H1 (cell line): ENCODE data around the gene CD72. TPM values are rescaled to one million over a fixed set of nuclear protein-coding genes. Genes with fewer than 3 reads are reported as not detected.

Experiments used
- CTCF ChIA-PET: fragments of 300-600 bp; sonication (Branson Sonifier 250); formaldehyde crosslinking; loops from one replicate; lab custom pipeline; 2021; ENCODE audit not compliant: partially characterized antibody; lab: Charles Lee
- POLR2A ChIA-PET: fragments of 300-600 bp; sonication (Branson Sonifier 250); formaldehyde crosslinking; loops from one replicate; lab custom pipeline; 2021; ENCODE audit warnings: inconsistent platforms; ENCODE audit not compliant: partially characterized antibody; lab: Charles Lee
- DNase-seq, 2 experiments: peaks; one replicate each; pipeline versions ENCODE4 v3.0.0 to v3.0.0-alpha.2; 2010 to 2022; ENCODE audit warnings: low spot score in 2 of 2, low read depth in 1 of 2, mixed read lengths in 1 of 2
- FAIRE-seq: peaks from 2 replicates; lab custom pipeline; 2011; peaks lifted over from hg19 to GRCh38; lab: Jason Lieb, UNC
- H2AFZ ChIP-seq: 2 replicates; pipeline ENCODE4 v1.8.1; 2012; ENCODE audit warnings: low read length, inconsistent platforms
- H2AK5ac ChIP-seq: 2 replicates; pipeline ENCODE4 v1.6.1; 2013; ENCODE audit warnings: low read depth, low read length
- H2BK120ac ChIP-seq: replicated peaks from 2 replicates; pipeline ENCODE3; 2013; ENCODE audit warnings: low read depth, low read length, inconsistent platforms
- H2BK12ac ChIP-seq: 2 replicates; pipeline ENCODE4 v1.6.1; 2013; ENCODE audit warnings: low read depth, low read length
- H2BK15ac ChIP-seq: 2 replicates; pipeline ENCODE4 v1.6.1; 2013; ENCODE audit warnings: low read length
- H2BK20ac ChIP-seq: 2 replicates; pipeline ENCODE4 v1.6.1; 2013; ENCODE audit warnings: low read length
- H2BK5ac ChIP-seq: 2 replicates; pipeline ENCODE4 v1.6.1; 2013; ENCODE audit warnings: low read depth, low read length
- H3K14ac ChIP-seq: 2 replicates; pipeline ENCODE4 v1.6.1; 2013; ENCODE audit warnings: inconsistent platforms; ENCODE audit not compliant: insufficient read length
- H3K18ac ChIP-seq: 2 replicates; pipeline ENCODE4 v1.6.1; 2013; ENCODE audit warnings: low read length; ENCODE audit errors: extremely low read depth
- H3K23ac ChIP-seq: 2 replicates; pipeline ENCODE4 v1.6.1; 2013; ENCODE audit warnings: inconsistent platforms; ENCODE audit not compliant: insufficient read length
- H3K23me2 ChIP-seq: 2 replicates; pipeline ENCODE4 v1.6.1; 2013; ENCODE audit warnings: low read depth, low read length
- H3K27ac ChIP-seq: 2 replicates; pipeline ENCODE4 v1.6.1; 2011; ENCODE audit warnings: low read depth, low read length, inconsistent platforms
- H3K27me3 ChIP-seq, 4 experiments: replicated peaks in 1 of 4; 1 replicate in 1 of 4; 2 replicates in 3 of 4; pipeline versions ENCODE4 v1.6.1 to v1.8.1; 2011 to 2013; ENCODE audit warnings: low read length in 3 of 4, mild to moderate bottlenecking in 3 of 4, inconsistent platforms in 2 of 4, mixed read lengths in 2 of 4, moderate library complexity in 1 of 4; ENCODE audit not compliant: control insufficient read depth in 3 of 4, insufficient read depth in 3 of 4; ENCODE audit errors: extremely low read depth in 1 of 4
- H3K36me3 ChIP-seq, 4 experiments: 2 replicates each; pipeline versions ENCODE4 v1.6.1 to v1.8.1; 2011 to 2013; ENCODE audit warnings: mild to moderate bottlenecking in 4 of 4, low read length in 3 of 4, moderate library complexity in 2 of 4, control low read depth in 1 of 4, inconsistent platforms in 1 of 4; ENCODE audit not compliant: insufficient read depth in 4 of 4, control insufficient read depth in 2 of 4
- H3K4ac ChIP-seq: replicated peaks from 2 replicates; pipeline ENCODE3; 2013; ENCODE audit warnings: low read length, low read depth, mixed read lengths, inconsistent platforms; ENCODE audit not compliant: insufficient read length
- H3K4me1 ChIP-seq, 4 experiments: replicated peaks in 1 of 4; 1 replicate in 1 of 4; 2 replicates in 3 of 4; pipeline versions ENCODE4 v1.6.1 to v1.8.1; 2011 to 2013; ENCODE audit warnings: low read length in 3 of 4, inconsistent platforms in 2 of 4, mixed read lengths in 1 of 4; ENCODE audit not compliant: insufficient read depth in 4 of 4, control insufficient read depth in 3 of 4
- H3K4me2 ChIP-seq, 2 experiments: 2 replicates each; pipeline versions ENCODE4 v1.6.1 to v1.8.1; 2011 to 2013; ENCODE audit warnings: low read depth in 2 of 2, low read length in 2 of 2, control low read depth in 1 of 2, inconsistent platforms in 1 of 2, mild to moderate bottlenecking in 1 of 2; ENCODE audit not compliant: insufficient read depth in 1 of 2
- H3K4me3 ChIP-seq, 4 experiments: fragments of 200-600, 300-600 bp in 1 of 4; sonication (generic), shearing (Covaris generic), sonication (Bioruptor Twin) in 1 of 4; 2 replicates each; pipeline versions ENCODE4 v1.5.1 to v1.8.1; 2011 to 2016; ENCODE audit warnings: low read length in 4 of 4, low read depth in 3 of 4, control low read depth in 2 of 4, inconsistent platforms in 2 of 4, mild to moderate bottlenecking in 2 of 4, mixed read lengths in 1 of 4, moderate library complexity in 1 of 4; ENCODE audit not compliant: insufficient read depth in 2 of 4; ENCODE audit errors: extremely low read depth in 1 of 4
- H3K56ac ChIP-seq: replicated peaks from 2 replicates; pipeline ENCODE3; 2013; ENCODE audit warnings: low read depth, mild to moderate bottlenecking, mixed read lengths, low read length, inconsistent platforms; ENCODE audit not compliant: insufficient read length
- H3K79me1 ChIP-seq: 2 replicates; pipeline ENCODE4 v1.6.1; 2013; ENCODE audit warnings: low read depth, low read length, control low read depth
- H3K79me2 ChIP-seq, 2 experiments: 2 replicates each; pipeline versions ENCODE4 v1.6.1 to v1.8.1; 2012 to 2013; ENCODE audit warnings: low read length in 2 of 2, mild to moderate bottlenecking in 2 of 2, inconsistent platforms in 1 of 2; ENCODE audit not compliant: insufficient read depth in 2 of 2, control insufficient read depth in 1 of 2
- H3K9ac ChIP-seq, 4 experiments: replicated peaks in 1 of 4; 1 replicate in 1 of 4; 2 replicates in 3 of 4; pipeline versions ENCODE4 v1.6.1 to v1.8.1; 2011 to 2013; ENCODE audit warnings: low read depth in 3 of 4, low read length in 3 of 4, control low read depth in 2 of 4, mild to moderate bottlenecking in 2 of 4, moderate library complexity in 2 of 4, inconsistent platforms in 1 of 4; ENCODE audit errors: extremely low read depth in 1 of 4
- H3K9me3 ChIP-seq, 2 experiments: 2 replicates each; pipeline versions ENCODE4 v1.6.1 to v1.8.1; 2012 to 2013; ENCODE audit warnings: mild to moderate bottlenecking in 2 of 2, moderate library complexity in 2 of 2, control low read depth in 1 of 2, inconsistent platforms in 1 of 2, low read depth in 1 of 2, low read length in 1 of 2, mixed read lengths in 1 of 2; ENCODE audit not compliant: insufficient read depth in 2 of 2
- H4K20me1 ChIP-seq, 2 experiments: replicated peaks in 1 of 2; 2 replicates each; pipeline versions ENCODE3 to v1.8.1; 2011 to 2013; ENCODE audit warnings: inconsistent platforms in 2 of 2, low read length in 2 of 2, mild to moderate bottlenecking in 1 of 2; ENCODE audit not compliant: insufficient read depth in 2 of 2, control insufficient read depth in 1 of 2
- H4K5ac ChIP-seq: 2 replicates; pipeline ENCODE4 v1.6.1; 2013; ENCODE audit warnings: low read length, low read depth, mixed read lengths, inconsistent platforms; ENCODE audit not compliant: insufficient read length
- H4K8ac ChIP-seq: 2 replicates; pipeline ENCODE4 v1.8.0; 2013; ENCODE audit warnings: mild to moderate bottlenecking, moderate library complexity, low read length, inconsistent platforms; ENCODE audit not compliant: insufficient read depth; ENCODE audit errors: extremely low read depth
- H4K91ac ChIP-seq: replicated peaks from 2 replicates; pipeline ENCODE3; 2013; ENCODE audit warnings: low read length, mixed read lengths, inconsistent platforms; ENCODE audit not compliant: insufficient read length
- ATF3 ChIP-seq: IDR thresholded peaks from 2 replicates; pipeline ENCODE4 v1.6.1; 2011; ENCODE audit warnings: low read depth, mild to moderate bottlenecking, low read length; ENCODE audit not compliant: insufficient read depth
- BCL11A ChIP-seq, 2 experiments: IDR thresholded peaks; one replicate each; pipeline ENCODE4 v1.6.1; 2011; ENCODE audit warnings: low read depth in 2 of 2, low read length in 2 of 2, mild to moderate bottlenecking in 2 of 2
- CBX5 ChIP-seq: fragments of 300-800, 300-1000 bp; sonication (generic); IDR thresholded peaks from 2 replicates; pipeline ENCODE4 v1.7.1; 2016; ENCODE audit warnings: antibody characterized with exemption, low read length, low read depth
- CBX8 ChIP-seq: fragments of 300-800, 300-1000 bp; sonication (generic); IDR thresholded peaks from 2 replicates; pipeline ENCODE4 v1.7.1; 2016; ENCODE audit warnings: low read depth, low read length, borderline replicate concordance
- CHD2 ChIP-seq: IDR thresholded peaks from 2 replicates; pipeline ENCODE4 v1.6.1; 2012; ENCODE audit warnings: low read length, improper control_type of control experiment
- CREB1 ChIP-seq: IDR thresholded peaks from 2 replicates; pipeline ENCODE4 v1.6.1; 2012; ENCODE audit warnings: inconsistent platforms
- GABPA ChIP-seq: IDR thresholded peaks from 2 replicates; pipeline ENCODE4 v1.6.1; 2011; ENCODE audit warnings: mild to moderate bottlenecking, low read length, moderate library complexity, borderline replicate concordance; ENCODE audit not compliant: insufficient read depth
- NANOG ChIP-seq: IDR thresholded peaks from 2 replicates; pipeline ENCODE4 v1.6.1; 2011; ENCODE audit warnings: low read length, low read depth, mild to moderate bottlenecking, inconsistent platforms; ENCODE audit not compliant: insufficient read depth, poor library complexity, severe bottlenecking
- NRF1 ChIP-seq: IDR thresholded peaks from 2 replicates; pipeline ENCODE4 v1.6.1; 2011; ENCODE audit warnings: mild to moderate bottlenecking, low read depth, low read length, improper control_type of control experiment
- POLR2A ChIP-seq, 2 experiments: IDR thresholded peaks; 1 replicate in 1 of 2; 2 replicates in 1 of 2; pipeline ENCODE4 v1.6.1; 2011; ENCODE audit warnings: low read depth in 2 of 2, low read length in 2 of 2, mild to moderate bottlenecking in 2 of 2; ENCODE audit errors: control extremely low read depth in 1 of 2
- RAD21 ChIP-seq, 2 experiments: IDR thresholded peaks in 1 of 2; conservative IDR thresholded peaks in 1 of 2; 2 replicates each; pipeline ENCODE4 v1.6.1; 2011; ENCODE audit warnings: low read depth in 2 of 2, low read length in 2 of 2, improper control_type of control experiment in 1 of 2, inconsistent platforms in 1 of 2, mild to moderate bottlenecking in 1 of 2, moderate library complexity in 1 of 2
- RXRA ChIP-seq: IDR thresholded peaks from 2 replicates; pipeline ENCODE4 v1.6.1; 2011; ENCODE audit warnings: low read depth, mild to moderate bottlenecking, low read length, moderate library complexity; ENCODE audit not compliant: insufficient read depth
- TBP ChIP-seq: IDR thresholded peaks from 2 replicates; pipeline ENCODE4 v1.6.1; 2011; ENCODE audit warnings: low read depth, low read length, improper control_type of control experiment
- ZNF274 ChIP-seq: IDR thresholded peaks from 2 replicates; pipeline ENCODE4 v1.7.0; 2012; ENCODE audit warnings: low read length, borderline replicate concordance; ENCODE audit errors: extremely low read depth
- WGBS, 2 experiments: shearing (Covaris generic) in 1 of 2; methylation state at CpG; one replicate each; pipeline versions ENCODE4 v1.1.6 to v1.1.7; 2013 to 2015; ENCODE audit warnings: low lambda C conversion rate in 2 of 2, mixed read lengths in 2 of 2, inconsistent platforms in 1 of 2, low coverage in 1 of 2, missing lambda C conversion rate in 1 of 2; ENCODE audit not compliant: insufficient replicate concordance in 2 of 2, insufficient coverage in 1 of 2, insufficient read length in 1 of 2; ENCODE audit errors: extremely low coverage in 1 of 2, missing lambda C conversion rate in 1 of 2; 5-methylcytosine and 5-hydroxymethylcytosine counted together
- polyA plus RNA-seq, 7 experiments: library from polyadenylated mRNA; depleted of rRNA in 3 of 7; stranded (reverse) in 5 of 7; unstranded in 2 of 7; fragments of >200 nt in 5 of 7; fragments of 200-250 nt in 2 of 7; gene quantifications; 1 replicate in 5 of 7; 2 replicates in 1 of 7; 4 replicates in 1 of 7; pipeline versions ENCODE4 v1.2.1 to v1.2.3, GENCODE V29; 2011 to 2013; ENCODE audit warnings: missing spikeins in 2 of 7, mixed read lengths in 2 of 7
- total RNA-seq: library from RNA; stranded (reverse); fragmentation: NEBNext Ultra II Directional; extraction: Animal tissue kit (Norgen Biotek cat#: 25700); gene quantifications from 2 replicates; pipeline ENCODE4 v1.2.1, GENCODE V29; 2021

The CD72 gene
- total and polyA plus RNA-seq, 2 of the 8 experiments (the other 6 are each of a cell fraction or from before 2014, with no cell fraction given): 4.0 to 4.5 TPM

- Histone ChIP-seq H2BK12ac (no peak overlapping the region), H4K91ac (no peak overlapping the region), H2AK5ac (no peak overlapping the region), H3K36me3 (peaks cover 0 to 3% (median 0%) of the 10 kb centered on the region in 4 experiments; a peak in 1 of 8 replicates), H2BK20ac (no peak overlapping the region), H3K14ac (no peak overlapping the region), H4K20me1 (no peaks in the 10 kb centered on the region), H3K9me3 (peaks cover 7% of the 10 kb centered on the region in 2 experiments; a peak in 3 of 4 replicates), H3K23ac (no peak overlapping the region), H2AFZ (no peak overlapping the region), H2BK120ac (no peak overlapping the region), H3K23me2 (no peaks in the 10 kb centered on the region), H3K79me2 (no peaks in the 10 kb centered on the region), H2BK15ac (no peak overlapping the region), H4K8ac (no peak overlapping the region), H3K4me3 (no peak overlapping the region), H2BK5ac (no peak overlapping the region), H3K4me2 (no peak overlapping the region), H3K9ac (no peak overlapping the region), H3K27me3 (no peaks in the 10 kb centered on the region), H3K4ac (no peak overlapping the region), H3K4me1 (0 out of 7 replicates have a peak, but pooled peaks cover 0 to 3% (median 0%) of the 10 kb centered on the region in 4 experiments), H3K79me1 (no peaks in the 10 kb centered on the region), H4K5ac (no peak overlapping the region), H3K56ac (no peak overlapping the region), H3K18ac (no peak overlapping the region), H3K27ac (no peak overlapping the region)
- DNase-seq: no peak
- ChIA-PET POLR2A (no interaction called here), CTCF (interaction anchor here (1.1 to 2.7 kb wide), 3 partner anchors 10 to 133 kb away, joined by 3 to 8 read pairs (median 8); no protein-coding TSS in a partner anchor)
- WGBS, 2 experiments: 100% methylated on average over 1 of the region's 1 CpG; no CpG with 5 or more reads in 1 of the 2 experiments
- no peak for FAIRE-seq
- TF ChIP-seq CBX5: no peak
- no peak for TF ChIP-seq ZNF274
- no peak for TF ChIP-seq CREB1
- no peak for TF ChIP-seq GABPA
- TF ChIP-seq TBP: no peak
- no peak for TF ChIP-seq NRF1
- TF ChIP-seq BCL11A (IDR thresholded peaks at IDR 0.05; ENCODE audit: low read depth in 2 of 2, low read length in 2 of 2): no peak
- TF ChIP-seq CBX8: no peak
- TF ChIP-seq ATF3: no peak
- no peak for TF ChIP-seq CHD2
- TF ChIP-seq NANOG: no peak
- TF ChIP-seq POLR2A (IDR thresholded peaks at IDR 0.05; ENCODE audit: control extremely low read depth in 1 of 2, low read depth in 2 of 2, low read length in 2 of 2): no peak
- TF ChIP-seq RAD21 (IDR thresholded peaks at IDR 0.05 in 1 of 2, conservative IDR thresholded peaks at IDR 0.05 in 1 of 2; ENCODE audit: low read depth in 2 of 2, low read length in 2 of 2): no peak
- no peak for TF ChIP-seq RXRA
These were observed 39.1 kb downstream of the CD72 start for GRCh38 chr9:35579130-35579529.
